HG03175 (cell line): ENCODE measurements around the gene RPRD1A.
"Not testable (repeated sequence)": the region's sequence is repeated elsewhere in the genome, so short reads cannot be mapped to it uniquely, and the experiment has no call there.

Source experiments
- ATAC-seq: cut with Tn5 transposase; IDR thresholded peaks from one replicate; pipeline ENCODE4 v1.9.1; 2021; ENCODE audit warnings: mild to moderate bottlenecking, moderate library complexity; ENCODE audit not compliant: unreplicated experiment

Gene RPRD1A

GRCh38 chr18:35972197-35973000 is 95.0 kb downstream of the RPRD1A start, which contains the start of gene RMP24:
TSS of gene RMP24 (plus strand) at chr18:35972679.
- peak; percentile 89 for ATAC-seq

GRCh38 chr18:35971661-35972196 is 95.6 kb downstream of the RPRD1A start:
- ATAC-seq: peak; percentile 6

- ATAC-seq: no peak
Observed at GRCh38 chr18:35969676-35970075, 97.7 kb downstream of the RPRD1A start.

- no peak for ATAC-seq
Observed at GRCh38 chr18:35968278-35968880, 99.0 kb downstream of the RPRD1A start.

- not testable (repeated sequence) for ATAC-seq
Observed at GRCh38 chr18:35967866-35968265, 99.5 kb downstream of the RPRD1A start.

GRCh38 chr18:35964319-35964718 is 103.0 kb downstream of the RPRD1A start:
- ATAC-seq: no peak

GRCh38 chr18:35962320-35962719 is 105.0 kb downstream of the RPRD1A start:
- no peak for ATAC-seq

GRCh38 chr18:35956226-35956625 is 111.1 kb downstream of the RPRD1A start:
- ATAC-seq: no peak

- peak; percentile 66 for ATAC-seq
Observed at GRCh38 chr18:35953688-35954087, 113.7 kb downstream of the RPRD1A start.

GRCh38 chr18:35950628-35950982 is 116.8 kb downstream of the RPRD1A start:
- no peak for ATAC-seq

- no peak for ATAC-seq
Observed at GRCh38 chr18:35949903-35950627, 117.3 kb downstream of the RPRD1A start.

GRCh38 chr18:35949090-35949489 is 118.3 kb downstream of the RPRD1A start:
- no peak for ATAC-seq

- ATAC-seq: no peak
Observed at GRCh38 chr18:35948080-35948479, 119.3 kb downstream of the RPRD1A start.

GRCh38 chr18:35942661-35943060 is 124.7 kb downstream of the RPRD1A start:
- no peak for ATAC-seq

- ATAC-seq: no peak
Observed at GRCh38 chr18:35942133-35942532, 125.2 kb downstream of the RPRD1A start.

GRCh38 chr18:35941299-35941698 is 126.1 kb downstream of the RPRD1A start:
- no peak for ATAC-seq
